Activated CD4-positive, CD25-positive, alpha-beta regulatory T cell treated with anti-CD3 and anti-CD28 coated beads, Interleukin-2, amount 50 U/mL, for 72 hours (primary cell): ENCODE measurements around the gene CCDC191.

ENCODE experiments used
- DNase-seq: peaks from one replicate; pipeline ENCODE4 v3.0.0; 2021

Gene CCDC191

DNA sequence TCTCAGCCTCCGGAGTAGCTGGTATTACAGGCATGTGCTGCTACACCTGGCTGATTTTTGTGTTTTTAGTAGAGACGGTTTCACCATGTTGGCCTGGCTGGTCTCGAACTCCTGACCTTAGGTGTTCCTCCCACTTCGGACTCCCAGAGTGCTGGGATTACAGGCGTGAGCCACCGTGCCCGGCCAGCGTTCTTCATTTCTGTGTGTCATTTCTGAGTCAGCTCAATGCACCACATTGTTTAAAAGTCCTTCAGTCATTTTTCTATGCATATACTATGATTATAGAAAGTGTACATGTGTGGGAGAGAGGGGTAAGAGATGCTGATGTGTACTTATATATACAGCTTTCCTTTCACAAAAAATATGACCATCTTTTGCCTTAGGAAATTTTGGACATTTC is 2.3 kb upstream of the CCDC191 start:
- no peak for DNase-seq

DNA sequence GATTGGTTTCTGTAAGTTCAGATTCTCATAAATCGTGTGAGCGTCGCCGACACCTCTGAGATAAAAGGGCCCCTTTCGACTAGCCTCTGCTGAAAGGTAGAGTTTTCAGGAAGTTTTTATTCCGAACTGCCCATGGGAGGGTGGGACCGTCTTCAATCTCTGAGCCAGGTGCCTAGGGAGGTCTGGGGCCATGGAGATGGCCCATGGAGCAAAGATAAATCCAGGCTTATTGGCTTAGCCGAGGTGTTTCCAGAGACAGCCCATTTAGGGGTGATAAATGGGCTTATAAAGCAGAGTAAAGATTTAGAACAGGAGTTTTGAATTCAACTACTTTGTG is 653 bp upstream of the CCDC191 start:
- no peak for DNase-seq

DNA sequence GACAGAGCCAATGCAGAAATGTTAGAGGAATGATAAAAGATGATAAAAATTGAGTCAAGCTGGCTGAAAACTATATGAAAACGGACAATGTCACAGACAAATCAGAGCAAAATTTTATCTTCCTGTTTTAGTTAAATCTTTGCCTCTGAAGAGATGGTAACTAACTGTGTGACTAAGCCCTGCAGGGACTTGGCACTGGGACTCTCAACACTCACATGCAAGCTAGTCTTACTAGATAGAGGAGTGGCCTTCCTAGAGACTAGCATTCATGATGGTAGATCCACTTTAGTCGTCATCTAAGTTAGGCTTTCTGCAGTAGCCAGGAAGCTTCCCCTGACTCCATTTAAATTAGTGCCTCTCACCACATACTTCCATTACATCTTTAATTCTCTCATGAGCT is 4.1 kb downstream of the CCDC191 start:
- no peak for DNase-seq

DNA sequence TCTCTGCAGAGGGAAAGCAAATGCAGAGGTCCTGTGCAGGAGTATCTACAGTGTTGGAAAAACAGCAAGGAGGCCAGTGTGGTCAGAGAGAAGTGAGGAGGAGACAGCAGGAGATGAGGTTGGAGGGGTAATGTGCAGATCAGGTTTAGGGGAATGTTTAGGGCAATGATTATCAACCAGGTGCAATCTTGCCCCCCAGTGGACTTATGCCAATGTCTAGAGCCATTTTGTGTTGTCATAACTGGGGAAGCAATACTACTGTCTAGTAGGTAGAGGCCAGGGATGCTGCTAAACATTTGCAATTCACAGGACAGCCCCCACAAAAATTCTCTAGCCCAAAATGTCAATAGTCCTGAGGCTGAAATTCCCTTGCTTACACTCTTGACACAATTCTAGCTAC is 13.1 kb downstream of the CCDC191 start:
- DNase-seq, result no peak

DNA sequence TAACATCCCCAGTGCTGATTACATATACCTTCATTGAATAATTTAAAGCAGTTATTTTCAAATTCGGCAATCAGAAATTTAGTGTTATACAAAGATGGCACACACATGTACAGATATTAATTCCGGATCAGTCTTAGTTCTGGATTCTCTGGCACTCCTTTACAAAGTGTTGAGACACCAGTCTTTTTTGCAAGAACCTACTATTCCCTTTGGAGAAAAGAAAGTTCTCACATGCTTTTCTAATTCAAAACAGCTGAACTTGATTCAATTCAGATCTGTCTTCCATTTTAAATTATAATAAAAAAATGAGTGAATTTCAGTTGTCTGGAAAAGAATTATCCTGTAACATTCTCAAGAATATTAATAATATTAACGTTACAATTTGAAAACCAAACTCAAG is 20.4 kb downstream of the CCDC191 start:
- DNase-seq, result no peak

DNA sequence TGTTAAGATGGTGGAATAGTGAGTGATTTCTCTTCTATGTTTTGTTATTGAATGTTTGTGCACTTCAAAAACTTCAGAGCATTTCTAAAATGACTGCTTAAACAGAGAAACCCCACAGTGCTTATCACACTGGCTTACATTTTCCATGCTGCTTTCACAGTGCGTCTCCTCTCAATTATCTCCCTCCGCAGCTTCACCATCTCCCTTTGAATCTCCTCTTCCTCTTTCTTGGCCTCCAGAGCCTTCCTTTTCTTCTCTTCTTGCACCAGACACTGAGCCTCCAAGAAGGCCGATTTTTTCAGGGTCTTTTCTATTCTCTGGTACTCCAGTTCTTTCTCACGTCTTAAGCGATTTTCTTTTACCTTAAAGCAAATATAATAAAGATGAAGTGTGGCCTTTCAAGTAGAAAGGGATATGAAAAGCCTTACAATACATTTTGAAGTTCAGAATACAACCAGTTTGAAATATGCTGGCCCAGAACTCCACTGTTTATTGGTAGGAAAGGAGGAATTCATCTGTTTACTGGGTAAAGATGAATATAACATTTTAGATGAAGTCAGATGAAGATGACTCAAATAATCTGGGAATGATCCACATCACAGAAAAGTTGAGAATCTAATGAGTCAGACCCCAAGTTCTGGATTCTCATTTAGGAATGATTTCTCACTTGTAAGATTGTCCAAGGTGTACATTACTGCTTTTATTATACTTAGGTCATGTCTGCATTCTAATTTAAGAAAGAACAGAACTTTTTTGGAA is 21.4 kb downstream of the CCDC191 start:
- DNase-seq, result no peak

DNA sequence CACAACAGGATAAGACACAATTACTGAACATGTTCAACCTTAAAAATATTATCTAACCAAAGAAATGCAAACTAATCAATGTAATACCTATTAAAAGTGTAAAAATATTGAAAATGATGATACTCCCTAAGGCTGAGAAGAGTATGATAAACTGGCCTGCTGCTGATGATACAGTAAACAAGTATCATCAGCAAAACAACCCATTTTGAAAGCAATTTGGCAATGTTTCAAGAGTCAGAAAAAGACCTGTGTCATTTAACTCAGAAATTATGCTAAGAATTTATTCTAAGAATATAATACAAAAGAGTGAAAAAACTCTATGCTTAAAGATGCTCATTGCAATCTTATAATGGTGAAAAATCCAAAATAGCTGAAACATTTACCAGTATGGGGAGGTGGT is 22.1 kb downstream of the CCDC191 start:
- no peak for DNase-seq

DNA sequence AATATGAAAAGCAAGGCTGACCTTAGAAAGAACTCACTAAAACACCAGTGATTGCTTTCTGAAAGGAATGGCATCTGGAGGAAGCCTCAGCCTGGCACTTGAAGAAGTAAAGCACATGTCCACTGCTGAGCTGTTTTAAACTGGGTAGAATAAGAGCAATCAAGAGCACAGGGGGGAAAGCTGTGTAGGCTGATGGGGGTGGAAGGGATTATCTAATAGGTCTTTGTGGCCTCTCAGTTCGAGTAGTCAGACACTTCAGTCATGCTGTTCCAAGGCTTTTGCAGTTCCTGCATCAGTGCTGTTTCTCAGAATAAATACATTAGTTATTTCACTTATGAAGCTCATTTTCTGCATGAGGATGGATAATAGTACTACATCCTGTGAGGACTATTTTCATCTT is 22.6 kb downstream of the CCDC191 start:
- DNase-seq, result no peak

DNA sequence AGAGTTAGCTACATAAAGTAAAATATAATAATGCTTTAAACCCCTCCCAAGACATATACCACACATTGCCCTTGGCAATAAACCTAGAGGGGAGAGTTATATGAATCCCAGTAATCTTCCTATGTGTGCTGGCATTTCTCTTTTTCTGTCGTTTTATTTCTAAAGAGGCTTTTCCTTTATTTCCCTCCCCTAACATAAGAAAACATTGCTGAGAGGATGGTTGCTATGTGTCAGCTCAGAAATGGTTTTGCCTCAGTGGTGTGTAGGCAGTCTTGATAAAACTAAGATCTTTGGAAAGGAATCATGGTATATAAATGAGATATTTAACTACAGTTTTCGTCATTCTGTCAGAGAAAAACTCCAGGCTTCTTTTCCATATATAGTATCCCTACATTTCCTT is 30.0 kb downstream of the CCDC191 start:
- no peak for DNase-seq

DNA sequence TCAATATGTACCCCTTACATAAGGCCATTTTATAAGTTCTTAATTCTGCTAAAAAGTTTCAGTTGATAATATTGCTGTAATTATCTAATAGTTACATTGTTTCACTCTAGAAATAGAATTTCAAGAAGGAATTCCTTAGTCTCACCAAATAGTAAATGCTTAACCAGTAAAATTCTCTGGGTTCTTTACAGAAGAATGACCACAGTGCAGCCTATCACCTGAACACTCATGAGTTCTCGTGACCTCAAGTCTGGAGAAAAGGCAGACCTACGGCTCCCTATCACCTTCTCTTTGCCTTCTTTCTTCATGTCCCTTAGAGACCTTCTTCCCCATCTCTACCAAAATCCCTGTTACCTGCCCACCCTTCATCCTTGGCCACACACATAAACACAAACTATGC is 30.9 kb downstream of the CCDC191 start:
- DNase-seq, result no peak

DNA sequence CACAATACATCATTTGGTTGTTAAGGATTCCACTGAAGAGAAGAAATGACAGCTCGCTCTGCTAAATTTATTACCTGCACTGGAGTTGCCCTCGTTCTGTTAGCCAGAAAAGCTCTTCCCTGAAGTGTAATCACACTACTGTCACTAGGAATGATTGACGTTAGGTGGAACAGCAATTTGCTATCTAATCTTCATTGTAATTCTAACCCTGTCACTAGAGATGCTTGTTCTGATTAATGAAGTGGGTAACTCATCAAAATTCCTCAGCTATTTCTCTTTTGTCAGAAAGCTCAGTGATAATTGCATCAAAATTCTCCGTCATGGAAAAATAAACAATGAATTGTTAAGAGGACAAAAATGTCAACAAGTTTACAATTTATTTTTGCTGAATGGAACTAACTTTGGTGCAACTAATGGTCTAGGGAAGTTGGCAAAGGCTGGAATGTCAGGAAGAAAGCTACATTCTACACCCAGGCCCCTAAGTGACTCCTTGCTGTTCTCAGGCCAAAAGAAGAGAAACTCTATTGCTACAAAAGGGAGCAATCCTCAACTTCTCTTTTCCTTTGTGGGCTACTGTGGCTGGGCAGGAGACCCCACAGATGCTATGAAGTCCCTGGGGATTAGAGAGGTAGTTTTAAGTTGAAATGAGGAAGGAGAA is 34.1 kb downstream of the CCDC191 start:
- DNase-seq, result no peak

DNA sequence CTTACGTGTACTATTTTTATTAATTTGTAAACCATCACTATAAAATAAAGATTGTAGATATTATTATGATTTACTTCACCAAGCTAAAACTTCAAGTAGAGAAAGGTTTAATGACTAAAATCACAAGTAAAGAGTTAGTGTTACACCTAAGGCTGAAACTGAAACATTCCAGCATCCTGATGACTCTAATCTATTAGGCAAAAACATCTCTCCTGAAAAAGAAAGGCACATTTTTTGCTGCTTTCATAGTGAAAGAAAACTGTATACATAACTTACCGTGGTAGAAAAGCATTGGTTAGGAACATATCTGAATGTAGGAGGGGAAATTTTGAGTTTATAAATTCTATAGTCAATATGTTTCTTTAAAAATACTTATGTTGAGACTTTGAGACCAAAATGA is 35.4 kb downstream of the CCDC191 start:
- DNase-seq, result no peak

DNA sequence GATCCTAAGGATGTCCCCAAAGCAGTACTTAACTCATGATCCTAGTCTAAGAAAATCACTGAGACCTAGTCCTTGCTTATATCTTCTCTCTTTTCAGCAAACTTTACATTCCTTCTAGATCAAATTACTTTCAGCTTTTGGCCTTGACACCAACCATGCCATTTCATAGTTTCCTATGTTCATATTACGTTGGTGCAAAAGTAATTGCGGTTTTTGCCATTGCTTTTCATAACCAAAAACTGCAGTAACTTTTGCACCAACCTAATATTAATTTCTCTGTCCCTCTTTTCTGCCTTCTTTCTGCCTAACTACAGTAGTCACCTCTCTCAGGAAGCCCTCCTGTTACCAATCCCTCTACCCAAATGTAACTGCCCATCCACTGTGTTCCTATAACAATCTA is 36.8 kb downstream of the CCDC191 start:
- no peak for DNase-seq

DNA sequence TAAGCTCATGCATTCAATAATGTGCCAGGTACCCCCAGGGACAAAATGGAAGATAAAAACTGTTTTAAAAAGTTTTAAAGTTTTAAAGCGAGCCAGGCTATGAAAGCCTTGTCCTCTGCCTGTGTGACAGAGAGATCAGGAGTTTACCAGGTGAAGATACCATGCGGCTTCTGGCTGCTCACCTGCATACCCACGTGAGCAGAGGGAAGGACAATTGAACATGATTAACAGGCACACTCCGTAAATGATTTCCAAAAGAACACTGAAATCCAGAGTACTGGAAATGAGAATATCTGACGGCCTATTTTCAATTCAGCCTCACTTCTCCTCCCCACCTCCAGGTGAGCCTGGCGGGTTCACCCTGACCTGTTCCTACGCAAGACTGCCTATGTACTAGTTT is 42.1 kb downstream of the CCDC191 start:
- DNase-seq, result no peak

DNA sequence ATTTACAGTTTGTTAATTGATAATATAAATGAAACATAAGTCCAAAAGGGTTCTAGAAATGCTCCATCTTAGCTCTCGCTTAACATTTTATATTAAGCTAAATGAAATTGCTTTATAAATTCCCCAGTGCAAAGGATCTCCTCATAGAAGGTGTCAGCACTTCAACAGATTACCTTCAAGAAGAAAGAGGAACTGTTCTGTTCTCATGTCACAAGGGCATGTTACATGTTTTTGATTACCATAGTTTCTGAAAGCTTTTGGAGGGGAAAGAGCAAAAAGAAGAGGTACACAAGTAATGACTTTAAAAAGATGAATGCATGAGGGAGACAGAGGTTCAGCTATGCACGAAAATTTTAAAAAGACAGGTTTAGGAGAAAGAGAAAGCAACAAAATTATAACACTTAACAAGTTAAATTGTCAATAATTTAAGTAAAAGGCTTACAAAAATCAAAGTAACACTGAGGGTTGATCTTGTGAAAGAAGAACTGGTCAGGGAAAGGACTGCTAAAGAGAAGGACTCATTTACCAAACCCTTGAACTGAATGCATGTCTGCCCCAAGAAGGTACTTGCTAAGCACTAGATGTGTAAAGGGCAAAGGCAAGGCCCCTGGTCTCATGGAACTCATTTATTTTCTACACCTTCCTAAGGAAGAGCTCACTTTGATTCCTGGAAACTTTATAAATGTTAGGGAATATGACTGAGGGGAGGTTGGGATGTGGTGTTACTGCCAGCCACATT is 45.1 kb downstream of the CCDC191 start:
- no peak for DNase-seq

DNA sequence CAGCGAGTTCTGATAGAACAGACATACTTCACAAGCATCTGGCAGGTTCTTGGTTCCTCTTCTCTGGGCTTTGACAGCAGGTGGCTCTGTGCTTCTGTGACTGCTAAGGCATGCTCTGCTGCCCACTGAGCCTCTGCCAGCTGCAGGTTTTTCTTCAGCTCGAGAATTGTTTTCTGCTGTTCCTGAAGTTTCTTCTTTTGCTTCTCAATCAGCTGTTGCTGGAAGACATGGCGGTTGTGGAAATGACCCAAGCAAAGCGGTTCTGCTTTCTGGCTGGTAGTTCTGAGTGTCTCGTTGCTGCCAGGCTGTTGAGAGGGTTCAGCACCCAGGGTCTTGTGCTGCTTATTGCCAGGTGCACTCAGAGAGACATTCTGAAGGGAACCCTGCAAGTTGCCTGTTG is 50.8 kb downstream of the CCDC191 start:
- DNase-seq, result no peak

DNA sequence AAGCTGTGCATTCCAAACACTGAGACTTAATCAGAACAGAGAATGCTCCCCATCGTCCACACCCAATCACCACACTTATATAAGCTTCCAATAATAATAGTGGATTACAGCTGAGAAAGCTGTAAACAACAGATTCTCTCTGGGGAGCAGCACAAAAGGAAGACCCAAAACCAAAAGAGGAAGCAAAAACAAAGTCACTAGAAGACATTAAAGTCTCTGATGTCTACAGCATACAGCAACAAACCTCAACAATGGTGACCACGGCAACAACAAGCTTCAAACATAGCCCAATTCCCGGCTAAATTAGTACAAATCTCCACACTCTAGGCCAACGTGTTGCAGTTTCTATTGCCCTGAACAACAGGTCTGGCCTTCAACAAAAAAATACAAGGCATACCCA is 70.8 kb downstream of the CCDC191 start:
- DNase-seq, result no peak

DNA sequence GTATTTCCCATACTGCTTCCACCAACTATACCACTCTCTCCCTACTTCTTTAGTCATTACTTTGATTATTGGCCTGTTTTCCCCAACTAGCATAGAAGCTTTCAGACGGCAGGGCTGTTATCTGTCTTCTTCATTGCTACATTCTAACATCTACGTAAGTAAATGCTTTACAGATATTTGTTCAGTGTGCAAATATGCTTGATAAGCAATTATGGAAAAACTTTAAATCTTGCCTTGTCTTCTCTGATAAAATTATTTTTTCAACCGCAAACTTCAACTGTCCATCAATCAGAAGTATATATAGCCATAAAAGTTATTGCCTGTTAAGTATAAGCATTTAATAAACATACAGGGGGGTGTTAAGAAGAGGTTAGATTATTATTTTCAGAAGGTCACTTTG is 72.8 kb downstream of the CCDC191 start:
- DNase-seq, result no peak

DNA sequence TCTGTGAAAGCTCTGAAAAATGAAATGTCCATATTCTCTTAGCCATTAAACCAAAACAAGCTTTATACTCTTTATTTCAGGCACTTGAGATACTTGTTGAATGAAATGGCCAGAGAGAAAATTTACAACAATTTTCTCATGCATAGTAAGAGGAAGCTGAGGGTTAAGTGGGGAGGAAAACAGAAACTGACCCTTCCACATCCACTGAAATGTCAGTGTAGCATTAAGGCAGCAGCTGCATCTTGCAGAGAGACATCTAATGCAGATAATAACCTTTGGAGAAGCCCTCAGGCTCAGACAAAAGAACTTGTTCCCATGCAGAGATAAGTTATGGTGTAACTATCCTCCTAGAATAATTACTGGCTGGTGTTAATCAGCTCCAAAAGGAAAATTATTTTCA is 74.5 kb downstream of the CCDC191 start:
- DNase-seq, result no peak

DNA sequence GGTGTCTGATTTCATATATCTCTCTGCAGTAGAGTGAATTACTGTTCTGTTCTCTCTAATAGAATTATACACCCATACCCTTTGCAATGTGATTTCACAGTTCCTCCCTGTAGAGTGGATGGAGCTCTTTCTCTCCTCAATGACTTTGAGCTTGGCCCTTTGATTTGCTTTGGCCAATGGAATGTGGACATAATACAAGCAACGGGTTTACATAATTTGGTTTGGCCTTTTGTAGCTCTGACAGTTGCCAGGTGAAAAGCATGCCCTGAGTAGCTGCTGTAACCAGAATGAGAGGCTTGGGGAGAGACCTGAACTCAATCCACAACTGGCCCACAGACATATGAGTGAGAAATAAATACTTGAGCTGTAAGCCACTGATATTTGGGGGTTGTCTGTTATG is 76.4 kb downstream of the CCDC191 start:
- no peak for DNase-seq

DNA sequence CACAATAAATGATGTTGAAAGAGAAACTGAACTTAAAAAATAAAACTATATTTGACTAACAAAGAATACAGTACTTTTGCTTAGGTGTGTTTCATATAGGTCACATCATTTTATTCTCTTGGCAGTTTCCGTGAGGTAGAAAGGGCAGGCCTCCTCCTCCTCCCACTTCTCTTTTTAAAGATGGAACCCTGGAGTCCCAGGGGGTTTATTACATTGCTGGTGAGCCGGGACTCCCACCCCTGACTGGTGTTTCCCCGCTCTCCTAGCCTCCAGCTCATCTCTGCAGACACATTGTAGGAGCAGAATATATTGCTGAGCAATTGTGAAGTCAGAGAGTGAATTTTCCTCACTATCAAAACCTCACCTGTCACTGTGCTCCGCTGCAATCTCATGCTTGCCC is 78.5 kb downstream of the CCDC191 start:
- no peak for DNase-seq

DNA sequence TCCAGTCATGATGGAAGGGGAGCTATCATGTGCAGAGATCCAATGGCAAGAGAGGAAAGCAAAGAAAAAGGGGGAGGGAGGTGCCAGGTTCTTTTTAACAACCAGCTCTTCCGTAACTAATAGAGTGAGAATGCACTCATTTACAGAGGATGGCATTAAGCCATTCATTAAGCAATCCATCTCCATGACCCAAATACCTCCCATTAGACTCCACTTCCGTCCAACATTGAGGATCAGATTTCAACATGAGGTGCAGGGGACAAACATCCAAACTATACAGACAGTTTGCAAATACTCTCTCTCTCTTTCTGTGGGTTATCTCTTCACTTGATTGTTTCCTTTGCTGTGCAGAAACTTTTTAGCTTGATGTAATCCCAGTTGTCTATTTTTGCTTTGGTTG is 87.3 kb downstream of the CCDC191 start:
- DNase-seq, result no peak

DNA sequence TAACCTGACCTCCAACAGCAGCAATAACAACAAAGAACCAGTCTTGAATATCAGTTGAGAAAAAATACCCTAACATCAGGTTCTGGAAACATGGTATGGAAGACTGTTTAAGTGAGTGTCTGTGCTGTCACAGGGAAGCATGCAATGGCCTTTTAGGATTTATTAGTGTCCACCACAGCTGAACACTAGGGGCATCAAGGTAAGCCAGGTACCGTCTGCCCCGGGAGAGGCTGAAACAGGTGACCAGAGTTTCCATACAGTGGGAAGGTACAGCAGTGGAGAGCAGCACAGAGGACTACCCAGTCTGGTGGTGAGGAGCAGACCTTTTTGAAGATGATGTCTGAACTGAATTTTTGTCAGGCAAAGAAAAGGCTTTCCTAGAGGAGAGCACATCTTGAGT is 90.2 kb downstream of the CCDC191 start:
- no peak for DNase-seq

DNA sequence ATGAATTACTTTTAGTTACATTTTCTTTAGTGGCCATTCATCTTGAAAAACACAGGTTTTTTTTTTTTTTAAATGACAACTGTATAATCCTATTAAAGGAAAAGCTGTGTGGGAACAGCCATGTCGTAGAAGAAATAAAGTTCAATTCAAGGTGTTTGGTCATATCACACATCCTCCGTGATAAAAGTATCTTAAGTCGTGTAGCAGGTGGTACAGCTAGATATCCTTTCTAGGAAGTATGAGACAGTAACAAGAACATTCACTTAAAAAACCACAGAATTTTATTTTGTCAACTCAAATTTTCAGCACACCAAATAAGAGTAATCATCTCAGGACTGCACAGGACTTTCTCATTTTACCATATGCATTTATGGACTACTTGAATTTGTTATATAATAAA is 92.4 kb downstream of the CCDC191 start:
- DNase-seq, result no peak
